PFSK-1 (cell line): Measurements from ENCODE around the gene F12.

Source experiments
- POLR2AphosphoS5 ChIP-seq: IDR thresholded peaks from 2 replicates; pipeline ENCODE4 v1.6.1; 2012; ENCODE audit warnings: low read depth, mild to moderate bottlenecking, control low read depth, low read length, moderate library complexity
- SIN3A ChIP-seq: IDR thresholded peaks from 2 replicates; pipeline ENCODE4 v1.6.1; 2012; ENCODE audit warnings: mild to moderate bottlenecking, low read length, moderate library complexity, borderline replicate concordance; ENCODE audit not compliant: insufficient read depth
- TF ChIP-seq, protein P1 (sequence below), 2 experiments: IDR thresholded peaks; 2 replicates each; pipeline versions ENCODE4 v1.6.1 to v1.8.0; 2011 to 2012; ENCODE audit warnings: low read depth in 2 of 2, low read length in 2 of 2, control low read depth in 1 of 2, inconsistent platforms in 1 of 2, mild to moderate bottlenecking in 1 of 2, moderate library complexity in 1 of 2; ENCODE audit not compliant: insufficient read depth in 1 of 2

DNA sequence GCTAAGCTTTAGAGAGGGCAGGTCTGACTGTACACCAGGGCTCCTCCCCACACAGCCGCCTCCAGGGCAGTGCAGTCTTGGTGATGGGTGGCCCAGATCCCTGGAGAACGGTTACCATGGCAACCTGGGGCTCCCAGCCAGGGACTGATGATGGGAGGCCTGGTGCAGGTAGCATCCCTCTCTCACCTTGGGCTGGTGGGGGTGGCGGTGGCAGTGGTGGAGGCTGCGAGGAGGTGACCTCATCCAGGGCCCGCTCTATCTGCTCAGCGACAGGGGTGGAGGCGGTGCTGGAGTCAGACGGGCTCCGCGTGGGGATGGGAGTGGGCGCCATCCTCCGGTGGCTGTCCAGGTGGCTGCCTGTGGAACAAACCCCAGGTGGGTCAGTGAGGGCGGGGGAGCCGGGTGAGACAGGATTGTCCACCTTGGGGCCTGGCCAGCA, 49.6 kb upstream of the F12 start:
- no peak for TF ChIP-seq SIN3A
- TF ChIP-seq, protein P1, sequence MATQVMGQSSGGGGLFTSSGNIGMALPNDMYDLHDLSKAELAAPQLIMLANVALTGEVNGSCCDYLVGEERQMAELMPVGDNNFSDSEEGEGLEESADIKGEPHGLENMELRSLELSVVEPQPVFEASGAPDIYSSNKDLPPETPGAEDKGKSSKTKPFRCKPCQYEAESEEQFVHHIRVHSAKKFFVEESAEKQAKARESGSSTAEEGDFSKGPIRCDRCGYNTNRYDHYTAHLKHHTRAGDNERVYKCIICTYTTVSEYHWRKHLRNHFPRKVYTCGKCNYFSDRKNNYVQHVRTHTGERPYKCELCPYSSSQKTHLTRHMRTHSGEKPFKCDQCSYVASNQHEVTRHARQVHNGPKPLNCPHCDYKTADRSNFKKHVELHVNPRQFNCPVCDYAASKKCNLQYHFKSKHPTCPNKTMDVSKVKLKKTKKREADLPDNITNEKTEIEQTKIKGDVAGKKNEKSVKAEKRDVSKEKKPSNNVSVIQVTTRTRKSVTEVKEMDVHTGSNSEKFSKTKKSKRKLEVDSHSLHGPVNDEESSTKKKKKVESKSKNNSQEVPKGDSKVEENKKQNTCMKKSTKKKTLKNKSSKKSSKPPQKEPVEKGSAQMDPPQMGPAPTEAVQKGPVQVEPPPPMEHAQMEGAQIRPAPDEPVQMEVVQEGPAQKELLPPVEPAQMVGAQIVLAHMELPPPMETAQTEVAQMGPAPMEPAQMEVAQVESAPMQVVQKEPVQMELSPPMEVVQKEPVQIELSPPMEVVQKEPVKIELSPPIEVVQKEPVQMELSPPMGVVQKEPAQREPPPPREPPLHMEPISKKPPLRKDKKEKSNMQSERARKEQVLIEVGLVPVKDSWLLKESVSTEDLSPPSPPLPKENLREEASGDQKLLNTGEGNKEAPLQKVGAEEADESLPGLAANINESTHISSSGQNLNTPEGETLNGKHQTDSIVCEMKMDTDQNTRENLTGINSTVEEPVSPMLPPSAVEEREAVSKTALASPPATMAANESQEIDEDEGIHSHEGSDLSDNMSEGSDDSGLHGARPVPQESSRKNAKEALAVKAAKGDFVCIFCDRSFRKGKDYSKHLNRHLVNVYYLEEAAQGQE (IDR thresholded peaks at IDR 0.05; ENCODE audit: insufficient read depth in 1 of 2, low read depth in 2 of 2, low read length in 2 of 2): no peak
- no peak for TF ChIP-seq POLR2AphosphoS5
